ENCODE data around the gene ISCA1.
"Not testable (repeated sequence)": the region's sequence is repeated elsewhere in the genome, so short reads cannot be mapped to it uniquely, and the experiment has no call there.

Gene ISCA1

DNA sequence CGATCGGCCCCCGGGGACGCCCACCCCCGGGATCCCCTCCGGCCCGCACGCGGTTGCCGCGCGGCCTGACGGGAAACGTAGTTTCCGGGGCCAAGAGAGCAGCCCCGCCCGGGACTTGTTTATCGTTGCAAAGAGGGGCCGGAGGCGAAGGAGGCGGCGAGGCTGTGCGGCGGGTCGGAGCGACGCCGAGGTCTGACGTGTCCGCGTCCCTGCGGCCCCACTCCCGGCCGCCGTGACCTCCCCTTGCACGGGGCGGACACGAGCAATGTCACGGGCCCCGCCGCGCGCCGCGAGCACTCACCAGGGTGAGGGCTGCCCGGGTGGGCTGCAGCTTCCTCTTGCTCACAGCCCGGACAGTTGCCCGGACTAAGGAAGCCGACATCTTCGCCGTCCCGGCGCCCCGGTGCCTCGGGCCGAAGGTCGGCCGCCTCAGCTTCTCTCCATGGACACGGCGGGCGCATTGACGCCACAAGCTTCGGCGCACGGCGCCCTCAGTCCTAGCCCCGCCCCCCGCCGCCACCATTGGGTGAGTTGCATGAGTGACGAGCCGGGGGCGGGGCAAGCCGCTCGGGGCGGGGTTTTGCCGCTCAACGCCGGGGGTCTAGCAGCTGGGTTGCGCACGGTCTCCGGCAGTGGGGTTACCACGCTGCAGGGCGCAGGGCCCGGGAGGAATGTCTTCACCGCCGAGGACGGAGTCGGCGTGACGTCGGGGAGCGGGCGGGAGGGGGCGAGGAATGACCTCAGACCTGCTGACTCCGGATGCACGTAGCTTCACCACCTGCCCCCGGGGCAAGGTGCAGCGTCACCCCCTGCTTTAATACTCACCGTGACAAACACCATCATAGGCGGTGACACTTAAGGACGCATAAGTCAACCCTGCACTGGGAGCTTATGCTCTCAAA is at the start of gene ISCA1:
Gene ISCA1 (minus strand): TSS at position 462 of the 902 bp plus-strand sequence. CDS start 80 bp downstream, at position 382.
- in situ Hi-C loops (cut with HindIII; ENCODE audit: low sequenced_read_pairs): loop anchor here (5.0 kb wide), 1 partner anchor 80 kb away; no protein-coding TSS in a partner anchor

DNA sequence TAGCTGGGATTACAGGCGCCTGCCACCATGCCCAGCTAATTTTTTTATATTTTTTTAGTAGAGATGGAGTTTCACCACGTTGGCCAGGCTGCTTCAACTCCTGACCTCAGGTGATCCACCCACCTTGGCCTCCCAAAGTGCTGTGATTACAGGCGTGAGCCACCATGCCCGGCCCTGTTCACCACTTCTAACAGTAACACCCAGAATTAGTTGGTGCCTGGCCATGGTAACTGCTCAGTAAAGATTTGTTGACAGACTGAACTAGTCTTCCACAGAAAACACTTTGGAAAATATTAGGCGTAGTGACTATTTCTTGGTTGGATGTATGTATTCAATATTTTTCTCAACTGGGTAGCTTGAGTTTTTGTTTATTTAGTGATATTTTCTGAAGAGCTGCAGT is 47.8 kb upstream of the ISCA1 start:
- in situ Hi-C loops (cut with HindIII; ENCODE audit: low sequenced_read_pairs): no loop called here

- in situ Hi-C loops (cut with HindIII; ENCODE audit: low sequenced_read_pairs): no loop called here
These were observed 47.3 kb upstream of the ISCA1 start for GRCh38 chr9:86329649-86330048.

GRCh38 chr9:86328156-86328555 is 45.8 kb upstream of the ISCA1 start:
- in situ Hi-C loops (cut with HindIII; ENCODE audit: low sequenced_read_pairs): no loop called here

DNA sequence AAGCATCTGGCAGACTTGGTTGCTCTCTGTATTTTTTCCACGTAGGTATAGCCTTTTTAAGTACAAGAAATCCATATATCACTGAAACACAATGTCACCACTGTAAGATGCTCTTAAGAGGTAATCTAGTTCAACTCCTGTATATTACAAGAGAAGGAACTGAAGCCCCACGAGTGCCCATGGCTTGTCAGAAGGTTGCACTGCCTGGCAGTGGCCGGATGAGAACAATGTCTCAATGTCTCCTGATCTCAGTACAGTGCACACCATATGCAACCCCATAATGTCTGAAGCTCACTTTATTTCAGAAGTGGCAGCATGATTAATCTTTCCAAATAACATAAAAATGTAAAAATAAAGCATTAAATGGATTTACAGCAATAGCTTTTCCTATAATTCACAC is 44.2 kb upstream of the ISCA1 start:
- in situ Hi-C loops (cut with HindIII; ENCODE audit: low sequenced_read_pairs): no loop called here

DNA sequence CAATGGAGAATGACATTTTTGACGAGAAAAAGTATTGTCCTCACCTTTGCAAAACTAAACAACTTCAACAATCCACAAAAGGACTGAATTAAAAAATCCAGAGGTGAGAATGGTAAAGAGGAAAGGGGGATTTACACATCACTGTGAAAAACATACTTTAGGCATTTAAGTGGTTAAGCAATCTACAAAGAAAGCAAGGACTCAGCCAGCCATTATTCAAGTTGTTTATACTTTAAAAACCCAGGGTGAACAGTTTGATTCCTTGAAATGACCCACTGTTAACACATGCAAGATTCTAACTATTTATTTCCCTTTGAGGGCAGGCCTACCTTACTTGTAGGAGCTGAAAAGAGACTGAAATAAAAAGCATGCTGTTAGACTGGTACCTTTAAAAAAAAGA is 42.6 kb upstream of the ISCA1 start:
- in situ Hi-C loops (cut with HindIII; ENCODE audit: low sequenced_read_pairs): no loop called here

GRCh38 chr9:86324308-86324707 is 42.0 kb upstream of the ISCA1 start:
- in situ Hi-C loops (cut with HindIII; ENCODE audit: low sequenced_read_pairs): no loop called here

- in situ Hi-C loops (cut with HindIII; ENCODE audit: low sequenced_read_pairs): no loop called here
These were observed 40.8 kb upstream of the ISCA1 start for GRCh38 chr9:86322973-86323644.

DNA sequence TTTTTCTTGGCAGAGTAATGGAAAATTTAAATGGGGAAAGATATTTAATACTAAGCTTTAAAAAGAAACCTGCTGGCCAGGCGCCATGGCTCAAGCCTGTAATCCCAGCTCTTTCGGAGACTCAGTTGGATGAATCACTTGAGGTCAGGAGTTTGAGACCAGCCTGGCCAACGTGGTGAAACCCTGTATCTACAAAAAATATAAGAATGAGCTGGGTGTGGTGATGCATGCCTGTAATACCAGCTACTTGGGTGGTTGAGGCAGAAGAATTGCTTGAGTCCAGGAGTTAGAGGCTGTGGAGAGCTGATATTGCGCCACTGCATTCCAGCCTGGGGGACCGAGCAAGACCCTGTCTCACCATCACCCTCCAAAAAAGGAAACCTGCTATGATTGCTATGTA is 39.0 kb upstream of the ISCA1 start:
- in situ Hi-C loops (cut with HindIII; ENCODE audit: low sequenced_read_pairs): no loop called here

- in situ Hi-C loops (cut with HindIII; ENCODE audit: low sequenced_read_pairs): no loop called here
These were observed 35.8 kb upstream of the ISCA1 start for GRCh38 chr9:86318187-86318586.

GRCh38 chr9:86315078-86315477 is 32.7 kb upstream of the ISCA1 start:
- in situ Hi-C loops (cut with HindIII; ENCODE audit: low sequenced_read_pairs): no loop called here

DNA sequence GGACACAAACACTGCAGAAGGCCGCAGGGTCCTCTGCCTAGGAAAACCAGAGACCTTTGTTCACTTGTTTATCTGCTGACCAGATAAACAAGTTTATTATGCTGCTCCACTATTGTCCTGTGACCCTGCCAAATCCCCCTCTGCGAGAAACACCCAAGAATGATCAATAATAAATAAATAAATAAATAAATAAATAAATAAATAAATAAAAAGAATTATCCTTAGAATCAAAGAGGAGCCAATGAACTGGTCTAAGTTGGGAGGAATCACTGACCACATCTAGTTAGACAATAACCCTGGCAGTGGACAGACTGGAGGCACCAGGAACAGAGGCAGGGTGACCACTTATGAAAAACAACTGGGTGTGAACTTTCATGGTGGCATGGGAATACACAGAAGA is 30.6 kb upstream of the ISCA1 start:
- in situ Hi-C loops (cut with HindIII; ENCODE audit: low sequenced_read_pairs): not testable (repeated sequence)

GRCh38 chr9:86308687-86309086 is 26.3 kb upstream of the ISCA1 start:
- in situ Hi-C loops (cut with HindIII; ENCODE audit: low sequenced_read_pairs): no loop called here

DNA sequence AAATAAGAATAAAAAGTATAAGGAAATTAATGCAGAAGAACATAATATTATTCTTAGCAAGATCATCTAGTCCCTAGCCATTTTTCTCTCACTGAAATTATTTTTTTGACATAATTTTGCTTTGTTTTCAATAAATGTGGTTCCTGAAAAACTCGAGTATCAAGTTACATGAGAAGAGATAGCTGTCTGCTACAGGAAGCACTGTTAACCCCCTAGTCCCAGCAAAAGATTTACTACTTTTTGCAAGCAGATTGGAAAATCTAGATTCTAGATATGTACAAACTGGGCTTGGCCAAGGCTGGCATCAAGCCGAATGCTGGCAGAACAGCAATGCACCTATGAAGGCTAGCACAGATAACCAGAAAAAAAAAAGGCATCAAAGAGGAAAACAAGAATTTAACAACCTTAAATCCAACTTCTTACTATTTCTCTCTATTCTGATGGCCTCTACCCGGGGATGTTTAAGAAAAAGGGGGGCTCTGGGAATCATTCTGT is 21.9 kb upstream of the ISCA1 start:
- in situ Hi-C loops (cut with HindIII; ENCODE audit: low sequenced_read_pairs): no loop called here

DNA sequence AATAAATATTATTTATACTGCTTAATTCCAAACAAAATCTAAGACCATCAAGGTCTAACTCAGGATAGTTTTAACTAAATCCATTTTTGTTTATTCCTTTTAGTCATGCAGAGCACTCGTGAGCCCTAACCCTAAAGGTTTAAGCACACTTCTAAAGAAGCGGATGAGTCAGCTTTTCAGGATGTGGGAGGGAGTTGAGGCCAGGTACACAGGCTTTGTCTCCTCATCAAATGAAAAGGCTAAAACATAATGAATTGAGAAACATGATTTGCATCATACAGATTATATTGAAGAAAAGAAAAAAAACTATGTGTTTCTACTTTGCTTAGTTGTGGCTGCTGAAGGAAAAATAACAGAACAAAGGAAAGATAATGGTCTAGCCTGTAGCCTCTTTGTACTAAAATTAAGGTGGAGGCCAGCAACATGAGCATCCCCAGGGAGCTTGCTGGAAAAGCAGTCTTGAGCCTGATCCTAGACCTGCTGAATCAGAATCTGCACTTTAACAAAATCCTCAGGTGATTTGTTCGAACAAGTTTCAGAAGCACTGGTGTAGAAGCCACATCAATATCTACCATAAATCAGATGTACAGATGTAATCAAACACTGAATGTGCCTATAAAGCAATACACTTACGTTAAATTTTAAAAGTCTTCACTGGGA is 21.1 kb upstream of the ISCA1 start:
- in situ Hi-C loops (cut with HindIII; ENCODE audit: low sequenced_read_pairs): no loop called here

- in situ Hi-C loops (cut with HindIII; ENCODE audit: low sequenced_read_pairs): no loop called here
These were observed 19.3 kb upstream of the ISCA1 start for GRCh38 chr9:86301686-86302085.

DNA sequence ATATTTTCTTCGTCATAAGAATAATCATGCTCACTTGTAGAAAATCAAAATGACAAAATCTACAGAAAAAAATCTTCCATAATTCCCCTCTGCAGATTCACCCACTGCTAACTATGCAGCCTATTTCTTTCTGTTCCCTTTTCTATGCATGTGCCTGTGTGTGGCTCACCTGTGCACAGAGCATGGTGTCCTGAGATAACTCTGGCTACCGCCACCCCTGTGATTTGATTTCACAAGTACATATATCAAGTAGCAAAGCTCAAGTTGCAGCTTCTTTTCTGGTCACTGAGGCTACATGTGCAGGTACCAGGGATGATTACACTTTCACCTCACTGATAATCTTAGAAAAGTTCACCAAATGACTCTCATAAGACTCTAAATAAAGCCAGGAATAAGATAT is 18.4 kb upstream of the ISCA1 start:
- in situ Hi-C loops (cut with HindIII; ENCODE audit: low sequenced_read_pairs): no loop called here

GRCh38 chr9:86298873-86299272 is 16.5 kb upstream of the ISCA1 start:
- in situ Hi-C loops (cut with HindIII; ENCODE audit: low sequenced_read_pairs): no loop called here

DNA sequence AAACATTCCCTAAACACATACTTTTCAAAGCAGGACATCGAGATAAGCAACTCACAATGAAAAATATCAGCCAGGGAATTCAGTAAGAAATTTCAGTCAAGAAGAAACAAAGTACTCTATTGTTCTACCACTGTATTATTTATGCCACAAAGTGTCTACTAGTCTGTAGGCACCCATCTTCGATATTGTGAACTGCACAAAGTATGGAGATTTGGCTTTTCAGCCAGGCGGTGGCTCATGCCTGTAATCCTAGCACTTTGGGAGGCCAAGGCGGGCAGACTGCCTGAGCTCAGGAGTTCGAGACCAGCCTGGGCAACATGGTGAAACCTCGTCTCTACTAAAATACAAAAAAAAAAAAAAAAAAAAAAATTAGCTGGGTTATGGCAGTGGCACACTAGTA is 8.0 kb upstream of the ISCA1 start:
- in situ Hi-C loops (cut with HindIII; ENCODE audit: low sequenced_read_pairs): not testable (repeated sequence)

- in situ Hi-C loops (cut with HindIII; ENCODE audit: low sequenced_read_pairs): no loop called here
These were observed 6.3 kb upstream of the ISCA1 start for GRCh38 chr9:86288499-86289198.

DNA sequence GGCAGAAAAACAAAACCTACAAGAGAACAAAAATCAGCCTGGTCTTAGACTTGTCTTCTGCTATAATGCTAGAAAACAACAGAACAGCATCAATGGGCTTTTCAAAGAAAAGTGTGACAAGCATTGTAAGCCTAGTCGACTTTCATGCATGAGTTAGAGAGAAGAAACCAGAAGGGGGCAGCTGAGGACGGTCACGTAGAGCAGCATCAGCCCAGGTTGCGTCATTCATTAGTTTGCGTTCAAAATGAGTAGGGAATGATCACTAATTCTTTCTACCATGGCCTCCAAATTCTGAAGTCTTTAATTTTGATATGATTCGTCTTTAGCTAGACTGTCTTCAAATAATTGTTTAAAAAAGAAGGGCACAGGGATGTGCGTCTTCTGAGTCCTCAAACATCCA is 4.7 kb upstream of the ISCA1 start:
- in situ Hi-C loops (cut with HindIII; ENCODE audit: low sequenced_read_pairs): no loop called here
